GM23338 (cell line): Measurements from ENCODE around the gene RAB43. TPM values are rescaled to one million over a fixed set of nuclear protein-coding genes. Genes with fewer than 3 reads are reported as not detected.

ENCODE experiments used
- ATAC-seq: fragments of 200-7000 bp; cut with Tn5 transposase; 3 replicates; pipeline ENCODE4 v1.9.1; 2020
- DNase-seq: peaks from one replicate; pipeline ENCODE4 v3.0.0-alpha.2; 2015; ENCODE audit warnings: low spot score
- H2AFZ ChIP-seq: fragments of 200-600 bp; sonication (generic); 2 replicates; pipeline ENCODE4 v1.8.0; 2016; ENCODE audit warnings: antibody characterized with exemption, mild to moderate bottlenecking, moderate library complexity
- H3F3A ChIP-seq: fragments of 200-600 bp; sonication (generic); replicated peaks from 2 replicates; pipeline ENCODE4 v1.8.0; 2017; ENCODE audit warnings: antibody characterized with exemption, mixed run types, low read depth
- H3K27ac ChIP-seq: fragments of 200-600 bp; sonication (generic); 2 replicates; pipeline ENCODE4 v1.6.1; 2016; ENCODE audit warnings: low read depth
- H3K27me3 ChIP-seq: fragments of 200-600 bp; sonication (generic); 2 replicates; pipeline ENCODE4 v1.8.0; 2016; ENCODE audit warnings: mild to moderate bottlenecking, mixed run types, moderate library complexity; ENCODE audit not compliant: insufficient read depth
- H3K36me3 ChIP-seq: fragments of 200-600 bp; sonication (generic); 2 replicates; pipeline ENCODE4 v1.8.0; 2016; ENCODE audit warnings: mild to moderate bottlenecking; ENCODE audit not compliant: insufficient read depth
- H3K4me1 ChIP-seq: fragments of 200-600 bp; sonication (generic); 2 replicates; pipeline ENCODE4 v1.8.0; 2016; ENCODE audit warnings: mild to moderate bottlenecking, moderate library complexity; ENCODE audit not compliant: insufficient read depth
- H3K4me2 ChIP-seq: fragments of 200-600 bp; sonication (generic); 2 replicates; pipeline ENCODE4 v1.7.1; 2017; ENCODE audit warnings: mixed run types
- H3K4me3 ChIP-seq: fragments of 200-600 bp; sonication (generic); 2 replicates; pipeline ENCODE4 v1.6.1; 2016; ENCODE audit warnings: mixed run types
- H3K79me2 ChIP-seq: fragments of 200-600 bp; sonication (generic); replicated peaks from 2 replicates; pipeline ENCODE4 v1.8.0; 2017; ENCODE audit warnings: mild to moderate bottlenecking; ENCODE audit not compliant: insufficient read depth
- H3K9me2 ChIP-seq: fragments of 200-600 bp; sonication (generic); 2 replicates; pipeline ENCODE4 v1.8.0; 2017; ENCODE audit not compliant: insufficient read depth
- H4K20me1 ChIP-seq: fragments of 200-600 bp; sonication (generic); replicated peaks from 2 replicates; pipeline ENCODE4 v1.8.0; 2017; ENCODE audit warnings: mild to moderate bottlenecking; ENCODE audit not compliant: insufficient read depth
- H3K27ac Mint-ChIP-seq: 2 replicates; pipeline ENCODE4 v1.8.0; 2020; ENCODE audit warnings: inconsistent platforms, mild to moderate bottlenecking, moderate library complexity, mixed read lengths
- H3K27me3 Mint-ChIP-seq: 3 replicates; pipeline ENCODE4 v1.8.0; 2022; ENCODE audit warnings: low read depth, mild to moderate bottlenecking, moderate library complexity, mixed read lengths, inconsistent platforms; ENCODE audit not compliant: insufficient read depth, poor library complexity
- H3K36me3 Mint-ChIP-seq: 3 replicates; pipeline ENCODE4 v1.8.0; 2021; ENCODE audit warnings: low read depth, mild to moderate bottlenecking, inconsistent platforms, moderate library complexity, mixed read lengths
- H3K4me1 Mint-ChIP-seq: 3 replicates; pipeline ENCODE4 v1.8.0; 2020; ENCODE audit warnings: mild to moderate bottlenecking, inconsistent platforms, mixed read lengths
- H3K4me3 Mint-ChIP-seq: 3 replicates; pipeline ENCODE4 v1.8.0; 2021; ENCODE audit warnings: moderate library complexity, mild to moderate bottlenecking, inconsistent platforms, mixed read lengths
- H3K9me3 Mint-ChIP-seq: 3 replicates; pipeline ENCODE4 v1.8.0; 2020; ENCODE audit warnings: moderate library complexity, mild to moderate bottlenecking, inconsistent platforms, mixed read lengths
- CREB1 ChIP-seq: fragments of 250-450 bp; sonication (Bioruptor Pico); IDR thresholded peaks from 2 replicates; pipeline ENCODE4 v1.5.0; 2020; ENCODE audit warnings: low read depth, mild to moderate bottlenecking, moderate library complexity
- CTCF ChIP-seq, 2 experiments: fragments of 200-600 bp in 1 of 2; sonication (generic) in 1 of 2; conservative IDR thresholded peaks; 2 replicates each; pipeline versions ENCODE4 v1.5.1 to v1.6.1; 2016 to 2017; ENCODE audit warnings: antibody characterized with exemption in 2 of 2, low read depth in 2 of 2, mild to moderate bottlenecking in 2 of 2, moderate library complexity in 1 of 2
- ETS1 ChIP-seq: IDR thresholded peaks from 2 replicates; pipeline ENCODE4 v1.6.1; 2016; ENCODE audit warnings: antibody characterized with exemption
- EZH2phosphoT487 ChIP-seq: fragments of 200-600 bp; sonication (generic); IDR thresholded peaks from one replicate; pipeline ENCODE4 v1.8.1; 2018; ENCODE audit warnings: antibody characterized with exemption; ENCODE audit not compliant: unreplicated experiment
- POLR2AphosphoS5 ChIP-seq: IDR thresholded peaks from 2 replicates; pipeline ENCODE4 v1.6.1; 2016; ENCODE audit warnings: antibody characterized with exemption, low read depth
- STAT1 ChIP-seq: IDR thresholded peaks from one replicate; pipeline ENCODE4 v1.6.1; 2016; ENCODE audit warnings: antibody characterized with exemption; ENCODE audit not compliant: unreplicated experiment
- ZNF114 ChIP-seq: fragments of 250-450 bp; sonication (Bioruptor Pico); IDR thresholded peaks from 2 replicates; pipeline ENCODE4 v1.5.0; 2020; ENCODE audit warnings: mild to moderate bottlenecking, moderate library complexity
- ZNF462 ChIP-seq: fragments of 250-450 bp; sonication (Bioruptor Pico); IDR thresholded peaks from 2 replicates; pipeline ENCODE4 v1.5.0; 2020; ENCODE audit warnings: mild to moderate bottlenecking, moderate library complexity
- polyA plus RNA-seq: library from polyadenylated mRNA; unstranded; fragments of >200 nt; fragmentation: Nextera tagmentation; extraction: Ambion mirVana; gene quantifications from 2 replicates; pipeline ENCODE4 v1.2.1, GENCODE V29; 2016
- total RNA-seq: library from RNA; depleted of rRNA; stranded (reverse); fragments of >200 nt; shearing (Covaris generic); gene quantifications from 2 replicates; pipeline ENCODE4 v1.2.3, GENCODE V29; 2014

RAB43 gene
- total and polyA plus RNA-seq, 2 experiments from 2014 or later, result 5.7 to 37.0 TPM

DNA sequence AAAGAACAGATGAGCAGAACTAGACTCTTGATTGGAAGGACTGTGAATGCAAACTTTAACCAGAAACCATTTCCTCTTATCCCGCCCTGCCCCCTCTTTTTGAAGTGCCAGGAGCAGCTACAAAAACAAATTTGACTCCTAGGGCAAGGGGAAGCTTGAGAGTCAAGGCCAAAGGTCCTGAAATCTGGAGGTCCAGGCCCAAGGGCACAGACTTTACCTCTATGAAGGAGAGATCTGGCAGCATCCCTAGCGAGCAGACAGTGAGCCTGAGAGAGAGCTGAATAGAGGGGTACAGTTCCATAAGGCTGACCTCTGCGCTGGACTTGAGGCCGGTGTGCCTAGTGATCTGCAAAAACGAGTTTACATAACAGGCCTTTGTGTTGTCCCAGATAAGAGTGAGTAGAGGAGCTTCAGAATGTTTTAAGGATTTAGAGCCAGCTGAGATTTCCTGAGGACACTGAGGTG is 5.1 kb downstream of the RAB43 start (continued):
- TF ChIP-seq ZNF462 (CRISPR knock-in tag), result no peak
- no peak for TF ChIP-seq CTCF (conservative IDR thresholded peaks at IDR 0.05; ENCODE audit: low read depth in 2 of 2)
- TF ChIP-seq STAT1, result no peak
- no peak for TF ChIP-seq EZH2phosphoT487

GRCh38 chr3:129114455-129114854 is 7.1 kb downstream of the RAB43 start:
- Mint-ChIP-seq H3K36me3 (peaks cover 8% of the 10 kb centered on the region), H3K4me1 (peaks cover 49% of the 10 kb centered on the region), H3K9me3 (no peaks in the 10 kb centered on the region), H3K27me3 (peaks cover 3% of the 10 kb centered on the region), H3K4me3 (no peak overlapping the region), H3K27ac (peak overlapping the region; percentile 95)
- H3K27ac ChIP-seq, result peak overlapping the region; percentile 78
- peak; percentile 80 for ATAC-seq
- no peak overlapping the region for H2AFZ ChIP-seq
- H3K4me1 ChIP-seq, result peaks cover 43% of the 10 kb centered on the region
- no peak for DNase-seq
- no peaks in the 10 kb centered on the region for H3K9me2 ChIP-seq
- peak overlapping the region; percentile 51 for H3K4me2 ChIP-seq
- H4K20me1 ChIP-seq, result peaks cover 7% of the 10 kb centered on the region; the same call in 1 of the 2 replicates
- H3K36me3 ChIP-seq, result 0 out of 2 replicates have a peak, but pooled peaks cover 3% of the 10 kb centered on the region
- no peak overlapping the region for H3K4me3 ChIP-seq
- peaks cover 92% of the 10 kb centered on the region for H3K79me2 ChIP-seq
- H3K27me3 ChIP-seq, result no peaks in the 10 kb centered on the region
- H3F3A ChIP-seq, result no peaks in the 10 kb centered on the region
- no peak for TF ChIP-seq POLR2AphosphoS5
- no peak for TF ChIP-seq STAT1
- no peak for TF ChIP-seq CREB1 (CRISPR knock-in tag)
- no peak for TF ChIP-seq CTCF (conservative IDR thresholded peaks at IDR 0.05; ENCODE audit: low read depth in 2 of 2)
- no peak for TF ChIP-seq ETS1
- no peak for TF ChIP-seq ZNF114 (CRISPR knock-in tag)
